Sigmoid colon (tissue), 7 donors: ENCODE results near the gene GARNL3. TPM values are rescaled to one million over a fixed set of nuclear protein-coding genes. Genes with fewer than 3 reads are reported as not detected.

Experiments used
- DNase-seq: peaks from one replicate; pipeline ENCODE4 v3.0.0-alpha.2; 2019
- H3K27ac ChIP-seq, 4 donors: fragments of 200-600 bp; sonication (generic); one replicate each; pipeline ENCODE4 v1.5.1; 2016 to 2019; ENCODE audit warnings: mild to moderate bottlenecking in 1 of 4
- H3K27me3 ChIP-seq, 3 donors: fragments of 200-600 bp; sonication (generic); one replicate each; pipeline ENCODE4 v1.5.1; 2019; ENCODE audit warnings: mild to moderate bottlenecking in 1 of 3
- H3K36me3 ChIP-seq, 4 donors: fragments of 200-600 bp; sonication (generic); one replicate each; pipeline ENCODE4 v1.5.1; 2016 to 2019
- H3K4me1 ChIP-seq, 4 donors: fragments of 200-600 bp; sonication (generic); one replicate each; pipeline ENCODE4 v1.5.1; 2017 to 2019
- H3K4me3 ChIP-seq, 4 donors: fragments of 200-600 bp; sonication (generic); one replicate each; pipeline ENCODE4 v1.5.1; 2017 to 2019; ENCODE audit warnings: mild to moderate bottlenecking in 2 of 4, moderate library complexity in 1 of 4
- H3K9me3 ChIP-seq, 4 donors: fragments of 200-600 bp in 3 of 4; sonication (generic) in 3 of 4; one replicate each; pipeline versions ENCODE4 v1.5.1 to v1.6.1; 2013 to 2019
- EP300 ChIP-seq, 4 donors: sonication (generic); formaldehyde crosslinking; IDR thresholded peaks; one replicate each; pipeline ENCODE4 v1.6.1; 2017; ENCODE audit warnings: antibody characterized with exemption in 4 of 4
- POLR2A ChIP-seq, 2 donors: fragments of 450-650 bp; IDR thresholded peaks; one replicate each; pipeline ENCODE4 v1.6.1; 2016; ENCODE audit warnings: antibody characterized with exemption in 2 of 2, mild to moderate bottlenecking in 2 of 2, moderate library complexity in 2 of 2
- POLR2AphosphoS5 ChIP-seq, 4 donors: sonication (generic); formaldehyde crosslinking; IDR thresholded peaks; one replicate each; pipeline ENCODE4 v1.6.1; 2017; ENCODE audit warnings: antibody characterized with exemption in 4 of 4
- WGBS, 2 donors: extraction: QIAGEN DNeasy Blood & Tissue Kit; methylation state at CpG; one replicate each; pipeline ENCODE4 v1.1.7; 2013; 5-methylcytosine and 5-hydroxymethylcytosine counted together
- intact Hi-C: fragments of 100-400 bp; cut with DNase I; formaldehyde crosslinking; loops from one replicate; pipeline ENCODE4 v1.15.1; 2023
- polyA plus RNA-seq, 3 donors: library from polyadenylated mRNA; stranded (reverse); fragments of 200-250 nt; gene quantifications; one replicate each; pipeline ENCODE4 v1.2.3, GENCODE V29; 2013
- total RNA-seq, 4 donors: library from RNA; depleted of rRNA; stranded (reverse); fragments of >200 nt; gene quantifications; one replicate each; pipeline ENCODE4 v1.1.0, GENCODE V29; 2016
- TF ChIP-seq, protein P1 (sequence below), 4 experiments: fragments of 450-650 bp in 3 of 4; fragments of 200-600 bp in 1 of 4; IDR thresholded peaks; one replicate each; pipeline ENCODE4 v1.5.1; 2016 to 2019; ENCODE audit warnings: antibody characterized with exemption in 4 of 4, mild to moderate bottlenecking in 3 of 4, moderate library complexity in 2 of 4
- donor health status: healthy with polysubstance abuse.
- donor health status: Bipolar disorder and iron deficiency.
- donor health status: healthy.

The GARNL3 gene
- total and polyA plus RNA-seq, 7 donors, result 0.92 to 28.0 (median 10.2) TPM

DNA sequence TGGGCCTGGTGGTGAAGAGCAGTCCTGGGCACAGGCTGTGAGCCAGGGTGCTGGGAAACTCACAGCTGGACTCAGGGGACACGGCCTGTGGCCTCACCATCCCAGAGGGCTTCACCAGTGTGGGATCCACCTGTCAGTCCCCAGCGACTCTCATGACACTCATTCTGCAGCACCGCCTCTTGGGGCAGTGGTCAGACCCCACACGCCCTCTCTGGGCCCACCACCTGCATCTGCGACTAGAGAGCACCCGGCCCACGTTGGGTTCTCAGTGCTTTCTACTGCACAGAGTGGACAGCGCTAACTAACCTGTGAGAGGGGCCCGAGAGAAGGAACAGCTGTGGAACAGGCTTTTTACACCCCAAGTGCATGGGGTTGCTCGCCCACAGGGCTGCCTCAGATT, 45.8 kb upstream of the GARNL3 start:
- intact Hi-C loops, result no loop called here
- TF ChIP-seq, protein P1, sequence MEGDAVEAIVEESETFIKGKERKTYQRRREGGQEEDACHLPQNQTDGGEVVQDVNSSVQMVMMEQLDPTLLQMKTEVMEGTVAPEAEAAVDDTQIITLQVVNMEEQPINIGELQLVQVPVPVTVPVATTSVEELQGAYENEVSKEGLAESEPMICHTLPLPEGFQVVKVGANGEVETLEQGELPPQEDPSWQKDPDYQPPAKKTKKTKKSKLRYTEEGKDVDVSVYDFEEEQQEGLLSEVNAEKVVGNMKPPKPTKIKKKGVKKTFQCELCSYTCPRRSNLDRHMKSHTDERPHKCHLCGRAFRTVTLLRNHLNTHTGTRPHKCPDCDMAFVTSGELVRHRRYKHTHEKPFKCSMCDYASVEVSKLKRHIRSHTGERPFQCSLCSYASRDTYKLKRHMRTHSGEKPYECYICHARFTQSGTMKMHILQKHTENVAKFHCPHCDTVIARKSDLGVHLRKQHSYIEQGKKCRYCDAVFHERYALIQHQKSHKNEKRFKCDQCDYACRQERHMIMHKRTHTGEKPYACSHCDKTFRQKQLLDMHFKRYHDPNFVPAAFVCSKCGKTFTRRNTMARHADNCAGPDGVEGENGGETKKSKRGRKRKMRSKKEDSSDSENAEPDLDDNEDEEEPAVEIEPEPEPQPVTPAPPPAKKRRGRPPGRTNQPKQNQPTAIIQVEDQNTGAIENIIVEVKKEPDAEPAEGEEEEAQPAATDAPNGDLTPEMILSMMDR (IDR thresholded peaks at IDR 0.05), result no peak
- TF ChIP-seq POLR2A (IDR thresholded peaks at IDR 0.05), result no peak
- no peak for TF ChIP-seq EP300 (IDR thresholded peaks at IDR 0.05)
- TF ChIP-seq POLR2AphosphoS5 (IDR thresholded peaks at IDR 0.05), result no peak
- no peaks in the 10 kb centered on the region for H3K27me3 ChIP-seq
- WGBS, 2 donors, result 94% methylated on average over 10 of the region's 10 CpGs
- no peaks in the 10 kb centered on the region for H3K36me3 ChIP-seq
- no peak overlapping the region for H3K27ac ChIP-seq
- no peak for DNase-seq
- H3K4me3 ChIP-seq, result no peak overlapping the region
- peaks cover 0 to 3% (median 2%) of the 10 kb centered on the region in 4 donors for H3K4me1 ChIP-seq
- no peaks in the 10 kb centered on the region for H3K9me3 ChIP-seq

DNA sequence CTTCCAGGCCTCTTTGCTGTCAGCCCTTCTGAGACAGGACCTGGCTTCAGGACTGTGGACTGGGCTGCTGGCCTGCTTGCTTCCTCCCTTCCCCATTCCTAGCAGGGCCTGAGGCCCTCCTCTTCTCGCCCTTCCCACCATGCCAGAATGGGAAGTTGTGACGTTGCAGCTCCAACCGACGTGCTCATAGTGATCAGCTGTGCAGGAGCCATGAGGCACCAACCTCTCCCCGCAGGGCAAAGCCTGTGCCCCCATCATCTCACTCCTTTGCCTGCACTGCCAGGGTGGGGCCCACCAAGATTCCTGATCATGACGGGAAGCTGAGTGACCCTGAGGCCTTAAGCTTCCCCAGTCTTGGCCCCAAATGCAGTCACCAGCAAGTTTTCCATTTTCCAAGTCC, 45.1 kb upstream of the GARNL3 start:
- WGBS, 2 donors, result 83 to 92% methylated on average over 6 of the region's 6 CpGs
- H3K9me3 ChIP-seq, result no peaks in the 10 kb centered on the region
- TF ChIP-seq EP300 (IDR thresholded peaks at IDR 0.05), result no peak
- TF ChIP-seq, protein P1 (IDR thresholded peaks at IDR 0.05), result no peak
- H3K4me3 ChIP-seq, result no peak overlapping the region
- no peak overlapping the region for H3K27ac ChIP-seq
- no peak for DNase-seq
- H3K36me3 ChIP-seq, result no peaks in the 10 kb centered on the region
- intact Hi-C loops, result no loop called here
- no peaks in the 10 kb centered on the region for H3K27me3 ChIP-seq
- peaks cover 0 to 10% (median 9%) of the 10 kb centered on the region in 4 donors for H3K4me1 ChIP-seq

DNA sequence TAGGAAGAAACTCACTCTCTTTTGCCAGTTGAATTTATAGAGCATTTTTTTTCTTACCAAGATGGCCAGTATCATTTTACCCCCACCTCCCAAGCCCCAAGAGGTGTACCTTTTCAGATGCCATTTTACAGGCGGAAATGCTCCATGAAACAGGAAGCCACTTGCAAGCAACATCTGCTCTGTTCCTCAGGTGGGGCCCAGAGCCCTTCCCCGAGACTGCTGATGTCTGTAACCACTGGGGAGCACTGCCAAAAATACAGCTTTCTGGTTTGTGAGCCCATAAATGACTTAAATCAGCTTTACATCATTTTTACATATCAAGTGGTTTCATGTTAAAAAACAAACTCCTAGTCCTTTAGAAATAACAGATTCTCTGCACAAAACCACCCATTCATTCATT, 42.9 kb upstream of the GARNL3 start:
- intact Hi-C loops, result no loop called here
- H3K27me3 ChIP-seq, result no peaks in the 10 kb centered on the region
- TF ChIP-seq EP300 (IDR thresholded peaks at IDR 0.05), result no peak
- no peak for TF ChIP-seq POLR2A (IDR thresholded peaks at IDR 0.05)
- TF ChIP-seq, protein P1 (IDR thresholded peaks at IDR 0.05), result no peak
- no peak for TF ChIP-seq POLR2AphosphoS5 (IDR thresholded peaks at IDR 0.05)

DNA sequence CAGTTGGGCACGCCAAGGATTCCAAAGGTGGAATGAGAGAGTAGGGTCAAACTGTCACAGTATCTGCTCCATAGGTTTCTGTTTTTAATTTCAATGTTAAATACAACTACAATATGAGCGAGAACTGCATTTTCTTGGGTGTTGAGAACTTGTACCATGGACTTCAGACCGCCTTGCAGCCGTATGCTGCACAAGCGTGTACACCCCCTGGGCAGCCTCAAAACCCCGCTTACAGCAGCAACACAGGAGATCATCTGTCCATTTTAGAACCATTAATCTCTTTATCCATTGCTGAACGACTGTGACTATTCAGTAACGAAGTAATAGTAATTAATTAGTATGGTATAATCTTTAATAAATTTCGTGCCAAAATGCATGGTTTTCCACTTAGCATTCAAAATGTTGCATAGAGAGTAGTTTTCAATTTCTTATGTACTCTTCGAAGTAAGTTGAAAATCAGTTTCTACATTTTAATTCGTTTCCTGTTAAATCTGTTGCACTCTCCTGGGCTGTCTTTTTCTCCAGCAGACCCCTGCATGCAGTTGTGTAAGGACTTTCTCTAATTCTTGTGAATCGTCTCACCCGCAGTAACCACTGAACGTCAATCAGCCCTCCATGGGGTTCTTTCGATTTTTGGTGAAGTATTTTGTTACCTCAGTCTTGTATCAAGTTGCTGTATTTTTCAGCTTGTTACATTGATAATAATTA, 42.0 kb upstream of the GARNL3 start:
- H3K36me3 ChIP-seq, result no peaks in the 10 kb centered on the region
- intact Hi-C loops, result no loop called here
- no peak for TF ChIP-seq EP300 (IDR thresholded peaks at IDR 0.05)
- TF ChIP-seq POLR2A (IDR thresholded peaks at IDR 0.05), result no peak
- no peak for TF ChIP-seq POLR2AphosphoS5 (IDR thresholded peaks at IDR 0.05)
- TF ChIP-seq, protein P1 (IDR thresholded peaks at IDR 0.05), result no peak
- H3K9me3 ChIP-seq, result no peaks in the 10 kb centered on the region
- DNase-seq, result no peak
- no peak overlapping the region for H3K4me3 ChIP-seq
- H3K27ac ChIP-seq, result no peak overlapping the region
- peaks cover 0 to 23% (median 20%) of the 10 kb centered on the region in 4 donors for H3K4me1 ChIP-seq
- 91 to 92% methylated on average over 15 of the region's 15 CpGs for WGBS, 2 donors
- H3K27me3 ChIP-seq, result no peaks in the 10 kb centered on the region

More for the DNA sequence above, 42.9 kb upstream of the GARNL3 start:
- Histone ChIP-seq H3K36me3 (no peaks in the 10 kb centered on the region), H3K27ac (no peak overlapping the region), H3K4me1 (peaks cover 0 to 23% (median 20%) of the 10 kb centered on the region in 4 donors), H3K9me3 (no peaks in the 10 kb centered on the region), H3K4me3 (no peak overlapping the region)
- DNase-seq, result no peak
- 51 to 81% methylated on average over 2 of the region's 2 CpGs for WGBS, 2 donors

DNA sequence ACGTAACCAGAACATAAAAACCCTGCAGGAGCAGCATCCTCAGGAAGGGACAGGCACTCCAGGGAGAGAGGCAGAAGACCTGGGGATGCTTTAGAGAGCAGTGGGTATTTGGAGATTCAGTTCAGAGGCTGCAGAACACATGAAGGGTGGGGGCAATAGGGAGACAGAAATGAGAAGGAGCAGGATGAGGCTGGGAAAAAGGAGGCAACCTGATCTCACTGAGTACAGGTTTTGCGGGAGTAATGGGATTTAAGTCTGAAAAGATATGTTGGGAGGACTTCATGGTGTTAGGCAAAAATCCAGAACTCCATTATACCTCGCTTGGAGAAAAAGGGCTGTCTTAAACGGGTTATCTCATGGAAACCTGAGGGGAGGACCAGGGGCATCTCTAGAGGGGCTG, 41.3 kb upstream of the GARNL3 start:
- Histone ChIP-seq H3K4me1 (peaks cover 0 to 23% (median 20%) of the 10 kb centered on the region in 4 donors), H3K27ac (peak overlapping the region in 3 of 4 donors; percentile 16 to 83 (median 80)), H3K27me3 (no peaks in the 10 kb centered on the region), H3K4me3 (no peak overlapping the region), H3K36me3 (no peaks in the 10 kb centered on the region), H3K9me3 (no peaks in the 10 kb centered on the region)
- intact Hi-C loops, result no loop called here
- DNase-seq, result no peak
- 58 to 76% methylated on average over 4 of the region's 4 CpGs for WGBS, 2 donors
- TF ChIP-seq EP300 (IDR thresholded peaks at IDR 0.05) (no peak), POLR2AphosphoS5 (IDR thresholded peaks at IDR 0.05) (no peak), POLR2A (IDR thresholded peaks at IDR 0.05) (no peak)
- TF ChIP-seq, protein P1 (IDR thresholded peaks at IDR 0.05), result no peak
